HG03565 (cell line): ENCODE results near the gene KRT17.
"Not testable (repeated sequence)": the region's sequence is repeated elsewhere in the genome, so short reads cannot be mapped to it uniquely, and the experiment has no call there.

Experiments used
- ATAC-seq: cut with Tn5 transposase; IDR thresholded peaks from one replicate; pipeline ENCODE4 v1.9.1; 2021; ENCODE audit warnings: mild to moderate bottlenecking, moderate library complexity; ENCODE audit not compliant: unreplicated experiment

KRT17 gene

DNA sequence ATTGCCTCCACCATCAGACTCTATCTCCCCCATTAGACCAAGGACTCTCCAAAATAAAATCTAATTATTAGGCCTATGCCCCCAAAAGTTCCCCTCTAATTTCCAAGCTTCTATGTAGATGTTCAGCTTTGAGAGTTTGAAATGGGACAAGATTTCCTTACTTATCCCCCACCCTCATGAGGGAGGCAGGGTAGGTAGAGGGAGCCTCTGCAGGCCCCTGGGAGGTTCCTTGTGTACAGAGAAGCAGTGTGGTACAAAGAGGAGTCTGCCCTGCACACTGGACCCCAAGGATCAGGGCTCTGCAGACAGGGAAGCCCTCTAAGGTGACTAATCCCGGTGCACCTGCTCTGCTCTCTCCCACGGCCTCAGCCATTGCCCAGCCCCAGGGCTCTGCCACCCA, 2.5 kb downstream of the KRT17 start:
- ATAC-seq: no peak

GRCh38 chr17:41621435-41621817, 2.9 kb downstream of the KRT17 start:
- not testable (repeated sequence) for ATAC-seq

GRCh38 chr17:41620583-41621434, 3.6 kb downstream of the KRT17 start:
- no peak for ATAC-seq

DNA sequence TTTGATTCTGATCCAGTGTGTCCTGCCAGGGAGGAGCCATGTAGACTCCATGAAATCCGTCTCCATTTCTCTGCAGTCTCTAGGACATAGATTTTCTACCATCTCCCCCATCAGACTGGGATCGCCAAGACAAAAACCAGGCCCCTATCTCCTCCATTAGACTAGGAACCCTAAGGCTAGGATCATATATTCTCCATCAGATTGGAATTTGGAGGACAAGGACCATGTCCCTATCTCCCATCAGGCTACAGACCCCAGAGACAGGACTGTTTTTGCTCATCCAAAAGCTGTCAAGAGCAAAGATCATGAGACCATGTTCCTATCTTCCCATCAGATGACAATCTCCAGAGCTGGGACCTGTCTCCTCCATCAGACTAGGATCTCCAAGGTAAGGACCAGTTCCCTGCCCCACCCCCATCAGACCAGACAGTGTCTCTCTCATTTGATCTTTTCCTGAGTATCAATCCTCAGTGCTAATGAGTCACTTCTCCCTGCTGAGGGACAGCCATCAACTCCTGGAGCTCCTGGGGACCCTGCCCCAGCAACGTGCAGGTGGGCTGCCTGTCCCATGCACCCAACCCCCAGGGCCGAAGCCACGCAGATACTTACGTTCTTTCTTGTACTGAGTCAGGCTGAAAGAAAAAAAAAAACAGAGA, 4.3 kb downstream of the KRT17 start:
- ATAC-seq: not testable (repeated sequence)

- no peak for ATAC-seq
Measured at GRCh38 chr17:41619036-41619926, 5.1 kb downstream of the KRT17 start.

DNA sequence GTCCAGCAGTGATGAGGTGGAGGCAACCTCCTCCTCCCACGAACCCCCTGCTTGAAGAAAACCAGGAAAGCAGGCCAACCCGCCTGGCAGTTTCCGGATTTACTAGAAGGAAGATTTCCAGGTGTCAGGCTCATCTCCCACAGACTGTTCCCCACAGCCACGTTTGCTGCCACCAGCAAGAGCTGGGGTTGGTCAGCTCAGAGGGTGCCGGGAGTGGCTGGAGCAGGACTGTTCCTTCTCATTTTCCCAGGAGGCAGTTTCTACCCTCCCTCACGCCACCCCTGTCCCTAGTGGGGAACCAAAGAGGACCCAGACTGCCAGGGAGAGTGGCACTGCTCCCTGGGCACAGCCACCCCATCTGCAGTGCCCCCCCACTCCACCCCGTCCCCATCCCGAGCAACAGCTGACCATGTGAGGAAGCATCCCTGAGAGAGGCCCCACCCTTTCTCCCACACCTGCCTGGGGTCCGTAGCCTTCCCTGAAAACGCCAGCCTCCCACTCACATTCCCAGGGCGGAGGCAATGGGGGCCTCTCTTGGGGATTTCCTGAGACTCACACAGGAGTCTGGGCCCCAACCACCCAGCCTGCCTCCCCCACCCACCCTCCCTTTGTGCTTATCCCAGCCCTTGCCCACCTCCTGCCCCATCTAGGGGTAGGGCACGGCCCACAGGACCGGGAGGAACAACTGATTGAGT, 5.9 kb downstream of the KRT17 start:
- ATAC-seq: no peak

DNA sequence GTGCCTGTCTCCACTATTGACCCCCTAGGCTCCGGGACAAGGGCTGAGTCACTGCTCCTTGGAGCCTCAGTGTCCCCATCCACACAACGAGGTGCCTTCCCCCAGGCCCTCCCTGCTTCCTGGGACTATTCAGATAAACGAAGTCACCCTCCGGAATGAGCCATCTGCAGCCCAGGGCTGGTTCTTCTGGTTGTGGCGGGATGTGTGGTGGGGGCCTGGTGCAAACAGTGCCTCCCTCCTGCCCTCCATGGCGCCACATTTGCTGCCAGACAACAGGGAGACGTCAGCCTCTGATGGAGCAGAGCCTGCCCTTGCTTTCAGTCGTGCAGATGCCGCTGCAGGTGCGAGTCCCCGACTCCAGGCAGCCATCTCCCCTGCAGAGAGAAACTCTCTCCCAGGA, 6.7 kb downstream of the KRT17 start:
- ATAC-seq: no peak

DNA sequence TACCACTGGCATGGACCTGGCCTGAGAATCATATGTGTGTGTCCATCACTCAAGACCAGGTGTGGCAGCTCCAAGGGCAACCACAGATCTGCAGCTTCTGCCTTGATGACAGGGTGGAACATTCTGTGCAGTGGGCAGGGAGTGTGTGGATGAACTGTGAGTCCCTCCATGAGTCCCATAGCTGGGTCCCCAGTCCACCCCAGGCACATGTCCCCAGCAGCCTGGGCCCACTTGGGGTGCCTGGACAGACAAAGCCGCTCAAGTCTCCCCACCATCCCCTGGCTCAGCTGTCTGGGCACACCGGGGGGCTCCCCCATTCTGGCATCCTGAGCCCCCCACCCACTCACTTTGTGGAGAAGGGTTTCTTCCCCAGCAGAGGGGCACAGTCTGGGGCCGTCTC, 7.2 kb downstream of the KRT17 start:
- ATAC-seq: no peak

- not testable (repeated sequence) for ATAC-seq
Measured at GRCh38 chr17:41616486-41616885, 7.9 kb downstream of the KRT17 start.

DNA sequence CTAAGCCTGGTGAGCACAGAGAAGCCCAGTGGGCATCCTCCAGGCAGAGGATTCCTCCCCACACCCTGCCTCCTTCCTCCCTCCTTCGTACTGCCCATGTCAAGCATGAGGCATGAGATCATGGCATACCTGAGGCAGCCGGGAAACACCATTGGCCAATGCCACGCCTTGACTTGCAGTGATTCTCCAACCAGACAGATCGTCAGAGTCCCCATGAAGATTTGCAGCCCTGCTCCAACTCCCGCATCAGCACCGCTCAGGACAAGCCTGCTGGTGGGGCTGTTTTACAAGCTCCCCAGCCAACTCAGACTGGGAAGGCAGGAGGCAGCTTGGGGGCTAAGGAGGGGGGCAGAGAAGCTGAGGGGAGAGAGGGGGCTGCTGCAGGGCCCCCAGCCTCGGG, 8.9 kb downstream of the KRT17 start:
- ATAC-seq: no peak

GRCh38 chr17:41614767-41615166, 9.6 kb downstream of the KRT17 start:
- not testable (repeated sequence) for ATAC-seq

GRCh38 chr17:41614098-41614497, 10.3 kb downstream of the KRT17 start:
- no peak for ATAC-seq

DNA sequence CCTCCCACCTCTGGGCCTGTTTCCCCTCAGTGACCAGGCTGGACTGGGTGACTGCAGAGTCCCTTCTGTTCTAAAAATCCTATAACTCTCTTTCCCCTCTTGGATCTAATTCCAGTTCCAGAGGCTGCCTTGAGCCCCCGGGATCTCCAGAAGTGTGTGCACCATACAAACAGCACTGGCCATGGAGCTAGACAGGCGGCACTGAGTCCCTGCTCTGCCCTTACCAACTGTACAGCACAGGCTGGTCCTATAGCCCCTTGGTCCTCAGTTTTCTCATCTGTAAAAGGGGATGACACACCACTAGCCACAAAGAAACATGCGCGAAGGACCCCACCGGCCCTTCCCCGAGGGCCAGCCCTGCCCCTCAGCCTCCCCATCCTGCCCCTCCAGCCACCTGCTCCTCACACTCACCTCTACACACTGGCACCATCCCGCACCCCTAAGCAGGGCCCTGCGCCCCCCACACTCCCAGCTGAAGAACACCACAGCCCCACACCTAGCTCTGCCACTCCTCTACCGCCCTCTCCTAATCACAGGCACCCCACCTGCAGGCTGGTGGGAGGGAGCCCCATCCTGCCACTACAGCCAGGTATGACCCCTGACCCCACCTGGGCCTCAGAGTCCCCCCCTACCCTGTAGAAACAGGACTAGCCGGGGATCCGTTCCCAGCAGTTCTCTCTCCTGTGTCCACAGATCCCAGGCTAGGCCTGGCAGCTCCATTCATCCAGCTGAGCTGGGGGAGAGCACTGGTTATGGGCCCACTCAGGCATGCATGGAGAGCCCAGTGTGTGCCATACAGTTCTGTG, 10.9 kb downstream of the KRT17 start:
- no peak for ATAC-seq

DNA sequence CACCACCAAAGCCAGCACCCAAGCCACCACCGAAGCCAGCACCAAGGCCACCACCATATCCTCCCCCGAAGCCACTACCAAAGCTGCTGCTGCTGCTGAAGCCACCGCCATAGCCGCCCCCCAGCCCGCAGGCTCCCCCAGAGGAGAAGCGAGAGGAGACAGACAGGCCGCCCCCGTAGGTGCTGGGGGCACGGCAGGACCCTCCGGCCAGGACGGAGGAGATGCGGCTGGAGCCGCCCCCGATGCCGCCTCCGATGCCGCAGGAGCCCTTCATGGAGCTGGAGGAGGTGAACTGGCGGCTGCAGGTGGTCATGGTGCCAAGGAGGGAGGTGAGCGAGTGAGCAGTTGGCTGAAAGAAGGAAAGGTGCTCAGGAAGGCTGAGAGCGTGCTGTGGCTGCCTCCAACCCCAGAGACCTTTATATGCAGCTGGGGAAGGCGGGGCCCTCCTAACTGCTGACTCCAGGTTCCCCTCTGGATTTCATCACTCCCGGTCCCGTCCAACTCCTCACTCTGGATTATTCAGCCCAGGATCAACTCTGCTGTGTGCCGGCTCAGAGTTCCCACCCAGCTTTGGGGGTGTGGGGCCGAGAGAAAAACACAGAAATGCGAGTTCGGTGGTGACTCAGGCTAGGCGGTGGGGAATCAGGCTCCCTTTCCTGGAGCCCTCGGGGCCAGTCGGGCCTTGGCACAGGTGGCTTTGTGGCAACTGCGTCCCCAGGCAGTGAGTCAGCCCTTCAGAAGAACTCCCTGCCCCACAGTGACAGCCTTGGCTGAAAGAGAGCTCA, 11.8 kb downstream of the KRT17 start, which contains the start of gene KRT16:
KRT16 (minus strand) TSS at position 392 of the 785 bp plus-strand sequence; CDS start at position 313, 79 bp downstream.
- ATAC-seq: not testable (repeated sequence)

DNA sequence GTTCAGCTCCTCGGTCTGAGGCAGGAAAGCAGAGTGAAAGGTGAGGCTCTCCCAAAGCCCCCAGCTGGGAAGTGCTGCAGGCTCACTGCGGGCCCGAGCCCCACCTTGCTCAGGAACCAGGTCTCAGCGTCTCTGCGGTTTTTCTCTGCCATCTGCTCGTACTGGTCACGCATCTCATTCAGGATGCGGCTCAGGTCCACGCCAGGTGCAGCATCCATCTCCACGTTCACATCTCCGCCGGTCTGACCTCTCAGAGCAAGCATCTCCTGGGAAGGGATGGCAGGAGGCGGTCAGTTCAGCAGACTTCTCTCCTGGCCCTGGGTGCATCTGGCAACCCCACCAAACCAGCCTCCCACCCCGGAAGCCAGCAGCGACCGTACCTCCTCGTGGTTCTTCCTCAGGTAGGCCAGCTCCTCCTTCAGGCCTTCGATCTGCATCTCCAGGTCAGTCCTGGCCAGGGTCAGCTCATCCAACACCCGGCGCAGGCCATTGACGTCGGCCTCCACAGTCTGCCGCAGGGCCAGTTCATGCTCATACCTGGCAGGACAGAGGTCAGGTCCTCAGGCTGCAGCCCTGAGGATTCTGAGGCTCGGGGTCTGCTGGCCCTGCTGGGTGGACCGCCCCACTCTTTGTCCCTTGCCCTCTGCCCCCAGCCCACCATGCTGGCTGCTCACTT, 13.3 kb downstream of the KRT17 start:
- no peak for ATAC-seq

- not testable (repeated sequence) for ATAC-seq
Measured at GRCh38 chr17:41610061-41610517, 14.3 kb downstream of the KRT17 start.

- not testable (repeated sequence) for ATAC-seq
Measured at GRCh38 chr17:41606930-41607329, 17.4 kb downstream of the KRT17 start.

DNA sequence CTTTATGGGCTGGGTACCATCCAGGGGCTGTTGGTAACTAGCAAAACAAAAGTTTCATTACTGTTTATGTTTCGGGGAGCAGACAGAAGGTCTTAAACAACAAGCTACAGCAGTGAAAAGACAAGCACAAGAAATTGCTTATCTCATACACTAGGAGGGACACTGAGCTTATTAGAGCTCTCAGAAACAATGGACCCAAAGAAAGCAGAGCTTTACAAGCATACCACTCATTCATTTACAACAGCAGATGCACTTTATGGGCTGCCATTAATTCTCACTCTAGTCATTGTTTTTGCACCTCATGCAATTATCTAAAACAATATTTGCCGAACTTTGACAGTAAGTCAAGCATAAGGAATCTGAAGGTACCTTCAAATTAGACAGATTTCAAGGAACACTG, 21.9 kb downstream of the KRT17 start:
- no peak for ATAC-seq
